Measurements from ENCODE around the gene MAPKAPK3. TPM values are rescaled to one million over a fixed set of nuclear protein-coding genes. Genes with fewer than 3 reads are reported as not detected.

Gene MAPKAPK3
- total and polyA plus RNA-seq, 2 of the 8 experiments (the other 6 are each of a cell fraction or from before 2014, with no cell fraction given) = 65.4 to 99.8 TPM

DNA sequence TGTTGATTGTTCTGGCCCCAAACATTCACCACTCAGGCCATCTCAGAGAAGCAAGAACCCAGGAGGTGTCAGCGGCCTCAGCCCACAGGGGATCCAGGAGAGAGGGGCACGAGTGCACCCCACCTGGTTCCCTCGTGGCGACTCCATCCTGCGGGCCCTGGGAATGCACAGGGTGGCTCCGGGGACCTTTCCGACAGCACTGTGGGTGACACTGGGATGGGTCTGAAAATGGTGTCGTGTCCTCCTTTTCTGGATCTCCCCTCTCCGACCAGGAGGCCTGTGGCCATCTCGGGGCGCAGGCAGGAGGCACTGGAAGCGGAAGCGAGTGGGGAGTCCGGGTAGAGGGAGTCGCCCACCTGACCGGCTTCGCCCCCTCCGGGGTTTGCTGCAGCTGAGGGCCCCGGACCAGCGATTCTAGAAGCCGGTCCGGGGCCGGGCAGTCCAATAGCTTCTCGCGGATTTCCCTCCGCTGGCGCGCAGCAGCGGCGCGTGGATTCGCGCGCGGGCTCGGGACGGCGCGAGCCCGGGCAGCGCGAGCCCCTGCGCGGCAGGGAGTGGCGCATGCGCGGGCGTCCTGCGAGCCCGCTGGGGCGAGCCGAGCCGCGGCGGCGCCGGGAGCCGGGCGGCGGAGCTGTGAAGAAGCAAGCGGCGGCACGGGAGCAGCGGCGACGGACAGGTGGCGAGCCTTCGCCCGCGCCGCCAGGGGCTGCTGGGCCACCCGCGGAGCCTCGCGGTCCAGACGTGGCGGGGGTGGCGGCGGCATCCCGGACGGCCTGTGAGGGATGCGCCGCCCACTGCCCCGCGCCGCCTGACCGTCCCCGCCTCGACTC, 57.6 kb downstream of the MAPKAPK3 start, which contains the start of gene DOCK3:
TSS of gene DOCK3 (plus strand) at position 579 of the 830 bp plus-strand sequence. CDS start 337 bp downstream, outside the sequence.
- no peak within 1 kb of the TSS for H2AK5ac ChIP-seq (ENCODE audit: low read depth, low read length)
- no peak within 1 kb of the TSS for H2BK5ac ChIP-seq (ENCODE audit: low read depth, low read length)
- H2BK120ac ChIP-seq (replicated peaks; ENCODE audit: low read depth, low read length) = no peak within 1 kb of the TSS
- H4K5ac ChIP-seq (ENCODE audit: insufficient read length, low read depth, low read length) = no peak within 1 kb of the TSS
- H3K9me3 ChIP-seq (ENCODE audit: insufficient read depth in 2 of 2, low read depth in 1 of 2, low read length in 1 of 2) = no peaks in the 10 kb centered on the region
- no peaks in the 10 kb centered on the region for H3K79me1 ChIP-seq (ENCODE audit: low read depth, low read length)
- FAIRE-seq (no peak), DNase-seq (ENCODE audit: low read depth in 1 of 2, low spot score in 2 of 2) (peak in 1 of 2 experiments; percentile 72)
- no peak within 1 kb of the TSS for H3K4ac ChIP-seq (replicated peaks; ENCODE audit: insufficient read length, low read depth, low read length)
- H3K9ac ChIP-seq (replicated peaks in 1 of 4; ENCODE audit: extremely low read depth in 1 of 4, low read depth in 3 of 4, low read length in 3 of 4) = peak within 1 kb of the TSS in 3 of 4 experiments; percentile 39 to 84 (median 58); a peak in 6 of 7 replicates
- H2AFZ ChIP-seq (ENCODE audit: low read length) = peak within 1 kb of the TSS; percentile 99
- H4K8ac ChIP-seq (ENCODE audit: extremely low read depth, insufficient read depth, low read length) = peak within 1 kb of the TSS; percentile 88
- peaks cover 4 to 10% (median 6%) of the 10 kb centered on the region in 4 experiments for H3K4me1 ChIP-seq (replicated peaks in 1 of 4; ENCODE audit: control insufficient read depth in 3 of 4, insufficient read depth in 4 of 4, low read length in 3 of 4)
- 0 out of 2 replicates have a peak within 1 kb of the TSS, but pooled peaks have one; percentile 75 for H2BK15ac ChIP-seq (ENCODE audit: low read length)
- H3K27me3 ChIP-seq (replicated peaks in 1 of 4; ENCODE audit: control insufficient read depth in 3 of 4, extremely low read depth in 1 of 4, insufficient read depth in 3 of 4, low read length in 3 of 4) = peaks cover 0 to 16% (median 14%) of the 10 kb centered on the region in 4 experiments; a peak in 6 of 7 replicates
- H4K20me1 ChIP-seq (replicated peaks in 1 of 2; ENCODE audit: control insufficient read depth in 1 of 2, insufficient read depth in 2 of 2, low read length in 2 of 2) = no peaks in the 10 kb centered on the region
- peak within 1 kb of the TSS; percentile 52; the same call in 1 of the 2 replicates for H2BK12ac ChIP-seq (ENCODE audit: low read depth, low read length)
- POLR2A ChIA-PET (ENCODE audit: partially characterized antibody) = interaction anchor here (1.0 kb wide), 1 partner anchor 63 kb away, joined by 3 read pairs; the partner anchor contains the start of gene CISH
- H3K79me2 ChIP-seq (ENCODE audit: control insufficient read depth in 1 of 2, insufficient read depth in 2 of 2, low read length in 2 of 2) = peaks cover 0 to 28% of the 10 kb centered on the region in 2 experiments; a peak in 2 of 4 replicates
- 4% methylated on average over 62 of the region's 89 CpGs; no CpG with 5 or more reads in 1 of the 2 experiments for WGBS, 2 experiments (ENCODE audit: extremely low coverage in 1 of 2, insufficient coverage in 1 of 2, insufficient read length in 1 of 2, insufficient replicate concordance in 2 of 2, low coverage in 1 of 2, low lambda C conversion rate in 2 of 2, missing lambda C conversion rate in 1 of 2)
- H2BK20ac ChIP-seq (ENCODE audit: low read length) = no peak within 1 kb of the TSS
- no peak within 1 kb of the TSS for H3K14ac ChIP-seq (ENCODE audit: insufficient read length)
- H3K23ac ChIP-seq (ENCODE audit: insufficient read length) = no peak within 1 kb of the TSS
- peaks cover 4% of the 10 kb centered on the region; the same call in 1 of the 2 replicates for H3K23me2 ChIP-seq (ENCODE audit: low read depth, low read length)
- peak within 1 kb of the TSS; percentile 91 for H4K91ac ChIP-seq (replicated peaks; ENCODE audit: insufficient read length, low read length)
- peak within 1 kb of the TSS; percentile 51 to 81 (median 62) for H3K4me3 ChIP-seq (ENCODE audit: extremely low read depth in 1 of 4, insufficient read depth in 2 of 4, low read depth in 3 of 4, low read length in 4 of 4)
- H3K18ac ChIP-seq (ENCODE audit: extremely low read depth, low read length) = peak within 1 kb of the TSS; percentile 88
- peak within 1 kb of the TSS; percentile 66 to 88 for H3K4me2 ChIP-seq (ENCODE audit: insufficient read depth in 1 of 2, low read depth in 2 of 2, low read length in 2 of 2)
- peak within 1 kb of the TSS; percentile 34; the same call in 1 of the 2 replicates for H3K27ac ChIP-seq (ENCODE audit: low read depth, low read length)
- no peak within 1 kb of the TSS for H3K56ac ChIP-seq (replicated peaks; ENCODE audit: insufficient read length, low read depth, low read length)
- CTCF ChIA-PET (ENCODE audit: partially characterized antibody) = interaction anchor here (0.6 to 63.8 kb wide), 14 partner anchors 10 to 666 kb away, joined by 3 to 1262 read pairs (median 3); partner anchors contain the start of genes CISH and MAPKAPK3
- H3K36me3 ChIP-seq (ENCODE audit: control insufficient read depth in 2 of 4, insufficient read depth in 4 of 4, low read length in 3 of 4) = no peaks in the 10 kb centered on the region
- TF ChIP-seq KDM4A (IDR thresholded peaks at IDR 0.05; ENCODE audit: low read depth, low read length, severe bottlenecking) = peak; percentile 93
- TF ChIP-seq, protein P1, sequence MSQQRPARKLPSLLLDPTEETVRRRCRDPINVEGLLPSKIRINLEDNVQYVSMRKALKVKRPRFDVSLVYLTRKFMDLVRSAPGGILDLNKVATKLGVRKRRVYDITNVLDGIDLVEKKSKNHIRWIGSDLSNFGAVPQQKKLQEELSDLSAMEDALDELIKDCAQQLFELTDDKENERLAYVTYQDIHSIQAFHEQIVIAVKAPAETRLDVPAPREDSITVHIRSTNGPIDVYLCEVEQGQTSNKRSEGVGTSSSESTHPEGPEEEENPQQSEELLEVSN (IDR thresholded peaks at IDR 0.05) = peak; percentile 61; the same call in 1 of the 2 replicates
- peak; percentile 20; the same call in 1 of the 2 replicates for TF ChIP-seq SUZ12 (IDR thresholded peaks at IDR 0.05; ENCODE audit: low read length)
- peak; percentile 55 for TF ChIP-seq NRF1 (IDR thresholded peaks at IDR 0.05; ENCODE audit: low read depth, low read length)
- peak; percentile 35 for TF ChIP-seq EZH2 (IDR thresholded peaks at IDR 0.05; ENCODE audit: low read depth, low read length, severe bottlenecking)
- TF ChIP-seq ASH2L (IDR thresholded peaks at IDR 0.05; ENCODE audit: low read length) = peak; percentile 50
- TF ChIP-seq PHF8 (conservative IDR thresholded peaks at IDR 0.05; ENCODE audit: low read depth, low read length) = peak; percentile 37; the same call in 1 of the 2 replicates
- TF ChIP-seq POLR2A (IDR thresholded peaks at IDR 0.05; ENCODE audit: control extremely low read depth in 1 of 2, low read depth in 2 of 2, low read length in 2 of 2) = 0 out of 3 replicates have a peak, but pooled peaks of 1 of the 2 experiments have one; percentile 16
- TF ChIP-seq MAFK (IDR thresholded peaks at IDR 0.05; ENCODE audit: low read depth, low read length) = no peak
